K562 (cell line): Measurements from ENCODE around the gene SFI1. TPM values are rescaled to one million over a fixed set of nuclear protein-coding genes. Genes with fewer than 3 reads are reported as not detected.

ENCODE experiments used
- ATAC-seq: fragments of 200-7000 bp; cut with Tn5 transposase; 3 replicates; pipeline ENCODE4 v1.9.1; 2020; ENCODE audit warnings: moderate library complexity
- BruUV-seq: library from RNA; stranded (reverse); fragments of 400-500 nt; replicated peaks from 2 replicates; lab custom pipeline; 2021; lab: Mats Ljungman, UMichigan
- CTCF ChIA-PET: fragments of 300-600 bp; formaldehyde crosslinking; extraction: SDS; loops from one replicate; lab custom pipeline; 2021; ENCODE audit warnings: low intra/inter-chr PET ratio; lab: Yijun Ruan, JAX
- POLR2A ChIA-PET: fragments of 300-600, 350-650 bp; sonication (Branson Sonifier 250); formaldehyde crosslinking; extraction: SDS; loops from one replicate; lab custom pipeline; 2021; ENCODE audit warnings: antibody characterized with exemption, inconsistent platforms; lab: Yijun Ruan, JAX
- DNase-seq, 4 experiments: peaks; one replicate each; pipeline versions ENCODE4 v3.0.0 to v3.0.0-alpha.2; 2011 to 2018; ENCODE audit warnings: low spot score in 3 of 4, mixed read lengths in 3 of 4; ENCODE audit errors: extremely low read depth in 1 of 4
- FAIRE-seq: peaks from 2 replicates; lab custom pipeline; 2011; peaks lifted over from hg19 to GRCh38; lab: Jason Lieb, UNC
- H2AFZ ChIP-seq: 2 replicates; pipeline ENCODE4 v1.6.0; 2011; ENCODE audit warnings: low read depth, low read length, control low read depth, inconsistent platforms
- H3K27ac ChIP-seq: fragments of 200-600 bp; 3 replicates; pipeline ENCODE4 v1.8.0; 2011; ENCODE audit warnings: low read depth, mild to moderate bottlenecking, control low read depth, inconsistent platforms, low read length, moderate library complexity, mixed read lengths; ENCODE audit errors: extremely low read depth
- H3K27me3 ChIP-seq, 2 experiments: fragments of 300-600 bp in 1 of 2; 2 replicates in 1 of 2; 3 replicates in 1 of 2; pipeline versions ENCODE4 v1.6.0 to v1.8.0; 2011; ENCODE audit warnings: inconsistent platforms in 2 of 2, low read length in 2 of 2, mild to moderate bottlenecking in 1 of 2, mixed read lengths in 1 of 2, moderate library complexity in 1 of 2; ENCODE audit not compliant: control insufficient read depth in 2 of 2, insufficient read depth in 2 of 2
- H3K36me3 ChIP-seq: fragments of 300-600 bp; 3 replicates; pipeline ENCODE4 v1.8.0; 2011; ENCODE audit warnings: mild to moderate bottlenecking, low read length, inconsistent platforms; ENCODE audit not compliant: control insufficient read depth, insufficient read depth
- H3K4me1 ChIP-seq, 2 experiments: fragments of 200-600 bp in 1 of 2; replicated peaks in 1 of 2; 2 replicates in 1 of 2; 3 replicates in 1 of 2; pipeline versions ENCODE4 v1.5.1 to v1.8.0; 2011; ENCODE audit warnings: inconsistent platforms in 2 of 2, low read length in 2 of 2, mild to moderate bottlenecking in 1 of 2, mixed read lengths in 1 of 2, moderate library complexity in 1 of 2; ENCODE audit not compliant: control insufficient read depth in 2 of 2, insufficient read depth in 2 of 2
- H3K4me2 ChIP-seq: 2 replicates; pipeline ENCODE4 v1.6.1; 2011; ENCODE audit warnings: low read length, control low read depth, inconsistent platforms, mixed read lengths; ENCODE audit not compliant: insufficient read depth
- H3K4me3 ChIP-seq: fragments of 200-600 bp; sonication (generic), shearing (Covaris generic); 2 replicates; pipeline ENCODE4 v1.5.1; 2016; ENCODE audit warnings: control low read depth, inconsistent platforms
- H3K79me2 ChIP-seq: fragments of 200-600 bp; 3 replicates; pipeline ENCODE4 v1.8.0; 2011; ENCODE audit warnings: low read length, inconsistent platforms; ENCODE audit not compliant: control insufficient read depth, insufficient read depth
- H3K9ac ChIP-seq, 2 experiments: 2 replicates each; pipeline versions ENCODE4 v1.6.0 to v1.6.1; 2011; ENCODE audit warnings: low read depth in 2 of 2, low read length in 2 of 2, control low read depth in 1 of 2, inconsistent platforms in 1 of 2, mild to moderate bottlenecking in 1 of 2, mixed read lengths in 1 of 2; ENCODE audit not compliant: insufficient read depth in 1 of 2
- H3K9me1 ChIP-seq: one replicate; pipeline ENCODE4 v1.6.0; 2011; ENCODE audit warnings: inconsistent platforms, mild to moderate bottlenecking, low read length, moderate library complexity; ENCODE audit not compliant: control insufficient read depth, insufficient read depth
- H3K9me3 ChIP-seq: replicated peaks from 2 replicates; pipeline ENCODE4 v1.5.1; 2011; ENCODE audit warnings: low read depth, low read length, inconsistent platforms; ENCODE audit not compliant: control insufficient read depth, insufficient read depth
- H4K20me1 ChIP-seq: replicated peaks from 2 replicates; pipeline ENCODE4 v1.6.1; 2011; ENCODE audit warnings: low read length, inconsistent platforms, mixed read lengths; ENCODE audit not compliant: control insufficient read depth, insufficient read depth
- CEBPZ ChIP-seq: fragments of 150-350 bp; IDR thresholded peaks from 2 replicates; pipeline ENCODE4 v1.6.1; 2014; ENCODE audit warnings: low read depth, mild to moderate bottlenecking, low read length, borderline replicate concordance
- CREB1 ChIP-seq, 2 experiments: sonication (generic) in 1 of 2; formaldehyde crosslinking in 1 of 2; IDR thresholded peaks; 2 replicates each; pipeline versions ENCODE4 v1.6.1 to v1.8.0; 2012 to 2022; ENCODE audit warnings: inconsistent platforms in 1 of 2, mild to moderate bottlenecking in 1 of 2, missing genetic modification reagents in 1 of 2, moderate library complexity in 1 of 2
- FOXA3 ChIP-seq, 2 experiments: fragments of 450-650 bp in 1 of 2; sonication (generic) in 1 of 2; formaldehyde crosslinking; IDR thresholded peaks in 1 of 2; conservative IDR thresholded peaks in 1 of 2; 2 replicates each; pipeline versions ENCODE4 v1.4.0 to v1.8.0; 2020 to 2022; ENCODE audit warnings: mild to moderate bottlenecking in 2 of 2, missing genetic modification reagents in 1 of 2
- MCM7 ChIP-seq, 2 experiments: fragments of 450-650 bp; IDR thresholded peaks; 2 replicates each; pipeline ENCODE4 v1.6.1; 2016 to 2018
- NONO ChIP-seq, 2 experiments: fragments of 200-400 bp in 1 of 2; fragments of 450-650 bp in 1 of 2; formaldehyde crosslinking in 1 of 2; IDR thresholded peaks; 2 replicates each; pipeline ENCODE4 v1.6.1; 2017; ENCODE audit warnings: low read depth in 2 of 2, mild to moderate bottlenecking in 2 of 2, moderate library complexity in 2 of 2, low read length in 1 of 2
- SUPT5H ChIP-seq: fragments of 450-650 bp; IDR thresholded peaks from 2 replicates; pipeline ENCODE4 v1.6.1; 2016
- TCF3 ChIP-seq: sonication (generic); formaldehyde crosslinking; IDR thresholded peaks from 2 replicates; pipeline ENCODE4 v1.4.0; 2020; ENCODE audit warnings: mild to moderate bottlenecking, missing genetic modification reagents
- ZNF212 ChIP-seq: fragments of 450-650 bp; formaldehyde crosslinking; IDR thresholded peaks from 2 replicates; pipeline ENCODE4 v1.4.0; 2020; ENCODE audit warnings: mild to moderate bottlenecking
- ZNF696 ChIP-seq: fragments of 250-450 bp; sonication (Bioruptor Pico); conservative IDR thresholded peaks from 2 replicates; pipeline ENCODE4 v1.4.0; 2020; ENCODE audit warnings: mild to moderate bottlenecking, moderate library complexity
- WGBS: fragments of 100-300 bp; shearing (Covaris generic); methylation state at CpG from one replicate; pipeline ENCODE4 v1.1.6; 2016; ENCODE audit warnings: low coverage, mixed read lengths; ENCODE audit not compliant: insufficient coverage; ENCODE audit errors: missing lambda C conversion rate; 5-methylcytosine and 5-hydroxymethylcytosine counted together
- in situ Hi-C: fragments of 300-500 bp; cut with MboI; formaldehyde crosslinking; loops from 4 replicates; pipeline ENCODE4 v1.15.0; 2018; ENCODE audit warnings: inconsistent platforms, mixed read lengths
- intact Hi-C: fragments of 100-400 bp; cut with micrococcal nuclease; formaldehyde crosslinking; loops from 2 replicates; pipeline ENCODE4 v1.14.2; 2022
- polyA plus RNA-seq, 8 experiments: library from polyadenylated mRNA; depleted of rRNA in 4 of 8; stranded (reverse) in 5 of 8; unstranded in 3 of 8; fragments of >200 nt; fragmentation: Nextera tagmentation in 2 of 8; fragmentation: Illumina TruSeq in 1 of 8; extraction: Ambion mirVana in 2 of 8; extraction: Trizol in 1 of 8; gene quantifications; 2 replicates each; pipeline versions ENCODE4 v1.2.1 to v1.2.3, GENCODE V29; 2011 to 2014; ENCODE audit warnings: inconsistent platforms in 1 of 8, missing spikeins in 1 of 8
- total RNA-seq, 7 experiments: library from RNA; depleted of rRNA in 6 of 7; stranded (reverse); fragments of >200 nt in 6 of 7; fragmentation: Illumina TruSeq in 2 of 7; extraction: Trizol in 2 of 7; gene quantifications; 2 replicates each; pipeline versions ENCODE4 v1.2.1 to v1.2.3, GENCODE V29; 2011 to 2021; ENCODE audit warnings: low replicate concordance in 1 of 7
- TF ChIP-seq, protein P1 (sequence below): sonication (generic); formaldehyde crosslinking; IDR thresholded peaks from 2 replicates; pipeline ENCODE4 v1.8.0; 2022; ENCODE audit warnings: mild to moderate bottlenecking, low read depth, missing genetic modification reagents

Gene SFI1
- total and polyA plus RNA-seq, 9 of the 15 experiments (the other 6 are each of a cell fraction or from before 2014, with no cell fraction given) = 3.0 to 25.6 (median 14.1) TPM

- in situ Hi-C loops = no loop called here
- H3K4me1 ChIP-seq = peaks cover 0 to 7% of the 10 kb centered on the region in 2 experiments; a peak in 2 of 5 replicates
- no peaks in the 10 kb centered on the region for H3K79me2 ChIP-seq
- H3K27ac ChIP-seq = no peak overlapping the region
- ATAC-seq = no peak
- H3K4me2 ChIP-seq = no peak overlapping the region
- H3K27me3 ChIP-seq = no peaks in the 10 kb centered on the region
- no peak for TF ChIP-seq MCM7 (IDR thresholded peaks at IDR 0.05)
- TF ChIP-seq FOXA3 (CRISPR knock-in tag; conservative IDR thresholded peaks at IDR 0.05 in 1 of 2, IDR thresholded peaks at IDR 0.05 in 1 of 2) = no peak
- no peak for TF ChIP-seq NONO (IDR thresholded peaks at IDR 0.05; ENCODE audit: low read depth in 2 of 2, low read length in 1 of 2)
- TF ChIP-seq CEBPZ = no peak
- no peak for TF ChIP-seq SUPT5H
- TF ChIP-seq, protein P1, sequence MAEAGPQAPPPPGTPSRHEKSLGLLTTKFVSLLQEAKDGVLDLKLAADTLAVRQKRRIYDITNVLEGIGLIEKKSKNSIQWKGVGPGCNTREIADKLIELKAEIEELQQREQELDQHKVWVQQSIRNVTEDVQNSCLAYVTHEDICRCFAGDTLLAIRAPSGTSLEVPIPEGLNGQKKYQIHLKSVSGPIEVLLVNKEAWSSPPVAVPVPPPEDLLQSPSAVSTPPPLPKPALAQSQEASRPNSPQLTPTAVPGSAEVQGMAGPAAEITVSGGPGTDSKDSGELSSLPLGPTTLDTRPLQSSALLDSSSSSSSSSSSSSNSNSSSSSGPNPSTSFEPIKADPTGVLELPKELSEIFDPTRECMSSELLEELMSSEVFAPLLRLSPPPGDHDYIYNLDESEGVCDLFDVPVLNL (CRISPR knock-in tag) = no peak
- TF ChIP-seq ZNF696 (CRISPR knock-in tag) = no peak
- no peak for TF ChIP-seq ZNF212
- TF ChIP-seq CREB1 (IDR thresholded peaks at IDR 0.05) = no peak
- TF ChIP-seq CREB1 (CRISPR knock-in tag; IDR thresholded peaks at IDR 0.05) = no peak
- TF ChIP-seq TCF3 = no peak
- TF ChIP-seq, all 486 proteins: peak for 0
- H4K20me1 ChIP-seq = no peaks in the 10 kb centered on the region
- FAIRE-seq (no peak), DNase-seq (no peak)
- H3K9ac ChIP-seq = no peak overlapping the region
- ChIA-PET POLR2A (no interaction called here), CTCF (no interaction called here)
- H3K4me3 ChIP-seq = no peak overlapping the region
- no peaks in the 10 kb centered on the region for H3K9me3 ChIP-seq
- peaks cover 8% of the 10 kb centered on the region; the same call in 1 of the 3 replicates for H3K36me3 ChIP-seq
- WGBS = 100% methylated on average over 5 of the region's 5 CpGs
- no TSS peak for BruUV-seq
- intact Hi-C loops = no loop called here
- no peaks in the 10 kb centered on the region for H3K9me1 ChIP-seq
- H2AFZ ChIP-seq = no peak overlapping the region
These were observed 44.6 kb downstream of the SFI1 start for GRCh38 chr22:31540966-31541365.
